Liver (tissue), 9 donors: ENCODE measurements around the gene METRN. TPM values are rescaled to one million over a fixed set of nuclear protein-coding genes. Genes with fewer than 3 reads are reported as not detected.

ENCODE experiments used
- DNase-seq: peaks from one replicate; pipeline ENCODE4 v3.0.0-alpha.2; 2017; ENCODE audit warnings: low spot score
- H3K27ac ChIP-seq, 2 donors: one replicate each; pipeline ENCODE4 v1.7.0; 2013; ENCODE audit warnings: inconsistent platforms in 2 of 2, low read length in 2 of 2, control low read depth in 1 of 2, low read depth in 1 of 2, mild to moderate bottlenecking in 1 of 2
- H3K27me3 ChIP-seq, 4 donors: one replicate each; pipeline versions ENCODE4 v1.6.1 to v1.7.0; 2013; ENCODE audit warnings: low read length in 3 of 4, inconsistent platforms in 1 of 4, mild to moderate bottlenecking in 1 of 4, moderate library complexity in 1 of 4; ENCODE audit not compliant: control insufficient read depth in 4 of 4, insufficient read depth in 4 of 4
- H3K36me3 ChIP-seq, 4 donors: one replicate each; pipeline versions ENCODE4 v1.6.1 to v1.7.0; 2013; ENCODE audit warnings: low read length in 3 of 4, mild to moderate bottlenecking in 3 of 4, low read depth in 1 of 4, moderate library complexity in 1 of 4; ENCODE audit not compliant: control insufficient read depth in 4 of 4, insufficient read depth in 3 of 4
- H3K4me1 ChIP-seq, 4 donors: one replicate each; pipeline versions ENCODE4 v1.6.1 to v1.7.0; 2013; ENCODE audit warnings: low read length in 3 of 4, mild to moderate bottlenecking in 3 of 4, moderate library complexity in 1 of 4; ENCODE audit not compliant: control insufficient read depth in 4 of 4, insufficient read depth in 4 of 4
- H3K4me3 ChIP-seq, 3 donors: one replicate each; pipeline versions ENCODE4 v1.6.1 to v1.7.0; 2013; ENCODE audit warnings: low read length in 3 of 3, control low read depth in 1 of 3, low read depth in 1 of 3, mild to moderate bottlenecking in 1 of 3
- H3K9ac ChIP-seq, 2 donors: one replicate each; pipeline ENCODE4 v1.7.0; 2013; ENCODE audit warnings: low read length in 2 of 2, mild to moderate bottlenecking in 2 of 2, moderate library complexity in 2 of 2, control low read depth in 1 of 2, low read depth in 1 of 2
- H3K9me3 ChIP-seq, 4 donors: one replicate each; pipeline versions ENCODE4 v1.6.1 to v1.7.0; 2013; ENCODE audit warnings: low read length in 3 of 4; ENCODE audit not compliant: control insufficient read depth in 4 of 4
- CTCF ChIP-seq: fragments of 150-350 bp; IDR thresholded peaks from 2 replicates; pipeline ENCODE4 v1.5.1; 2017; ENCODE audit warnings: improper control_type of control experiment, low read depth, low read length; ENCODE audit not compliant: missing input control
- EGR1 ChIP-seq, 2 donors: IDR thresholded peaks; 2 replicates each; pipeline ENCODE4 v1.6.1; 2016 to 2018; ENCODE audit warnings: antibody characterized with exemption in 2 of 2, low read depth in 2 of 2
- FOXA1 ChIP-seq: IDR thresholded peaks from 2 replicates; pipeline ENCODE4 v1.6.1; 2016; ENCODE audit warnings: antibody characterized with exemption
- FOXA2 ChIP-seq: IDR thresholded peaks from 2 replicates; pipeline ENCODE4 v1.6.1; 2016; ENCODE audit warnings: antibody characterized with exemption
- GABPA ChIP-seq, 2 donors: IDR thresholded peaks in 1 of 2; conservative IDR thresholded peaks in 1 of 2; 2 replicates each; pipeline ENCODE4 v1.6.1; 2016; ENCODE audit warnings: antibody characterized with exemption in 2 of 2, mild to moderate bottlenecking in 1 of 2, moderate library complexity in 1 of 2
- HNF4A ChIP-seq, 2 donors: conservative IDR thresholded peaks; 2 replicates each; pipeline ENCODE4 v1.6.1; 2016; ENCODE audit warnings: antibody characterized with exemption in 2 of 2, mild to moderate bottlenecking in 2 of 2
- HNF4G ChIP-seq: IDR thresholded peaks from 2 replicates; pipeline ENCODE4 v1.6.1; 2016; ENCODE audit warnings: antibody characterized with exemption
- JUND ChIP-seq, 2 donors: IDR thresholded peaks; 2 replicates each; pipeline ENCODE4 v1.6.1; 2016; ENCODE audit warnings: antibody characterized with exemption in 2 of 2
- MAX ChIP-seq: IDR thresholded peaks from 2 replicates; pipeline ENCODE4 v1.6.1; 2016; ENCODE audit warnings: antibody characterized with exemption
- NR2F2 ChIP-seq: IDR thresholded peaks from 2 replicates; pipeline ENCODE4 v1.6.1; 2016; ENCODE audit warnings: antibody characterized with exemption
- RAD21 ChIP-seq, 2 donors: IDR thresholded peaks; 2 replicates each; pipeline ENCODE4 v1.6.1; 2016; ENCODE audit warnings: antibody characterized with exemption in 2 of 2, mild to moderate bottlenecking in 2 of 2
- REST ChIP-seq: IDR thresholded peaks from 2 replicates; pipeline ENCODE4 v1.6.1; 2016; ENCODE audit warnings: antibody characterized with exemption, mild to moderate bottlenecking
- RXRA ChIP-seq, 2 donors: IDR thresholded peaks; 2 replicates each; pipeline ENCODE4 v1.6.1; 2017 to 2018; ENCODE audit warnings: antibody characterized with exemption in 2 of 2, mild to moderate bottlenecking in 1 of 2
- SP1 ChIP-seq: IDR thresholded peaks from 2 replicates; pipeline ENCODE4 v1.6.1; 2018; ENCODE audit warnings: antibody characterized with exemption, mild to moderate bottlenecking
- TAF1 ChIP-seq: conservative IDR thresholded peaks from 2 replicates; pipeline ENCODE4 v1.6.1; 2016; ENCODE audit warnings: antibody characterized with exemption, mild to moderate bottlenecking
- YY1 ChIP-seq: IDR thresholded peaks from 2 replicates; pipeline ENCODE4 v1.6.1; 2016; ENCODE audit warnings: antibody characterized with exemption, mild to moderate bottlenecking
- WGBS: extraction: QIAGEN DNeasy Blood & Tissue Kit; methylation state at CpG from one replicate; pipeline ENCODE4 v1.1.7; 2013; 5-methylcytosine and 5-hydroxymethylcytosine counted together
- polyA plus RNA-seq, 2 donors: library from polyadenylated mRNA; stranded (reverse) in 1 of 2; unstranded in 1 of 2; fragments of 200-250 nt in 1 of 2; fragments of >200 nt in 1 of 2; fragmentation: Nextera tagmentation in 1 of 2; extraction: Ambion mirVana in 1 of 2; gene quantifications; one replicate each; pipeline versions ENCODE4 v1.2.1 to v1.2.3, GENCODE V29; 2013 to 2015
- total RNA-seq, 2 donors: library from RNA; depleted of rRNA; stranded (reverse); fragments of >200 nt; gene quantifications; one replicate each; pipeline ENCODE4 v1.2.3, GENCODE V29; 2014
- TF ChIP-seq, protein P1 (sequence below): IDR thresholded peaks from 2 replicates; pipeline ENCODE4 v1.6.1; 2016; ENCODE audit warnings: antibody characterized with exemption
- TF ChIP-seq, protein P2 (sequence below): IDR thresholded peaks from 2 replicates; pipeline ENCODE4 v1.6.1; 2016; ENCODE audit warnings: antibody characterized with exemption
- donor health status: healthy.
- donor health status: healthy.
- donor health status: healthy.
- donor health status: healthy.
- donor health status: healthy.

METRN gene
- total and polyA plus RNA-seq, 4 donors = 4.6 to 22.9 (median 7.1) TPM

DNA sequence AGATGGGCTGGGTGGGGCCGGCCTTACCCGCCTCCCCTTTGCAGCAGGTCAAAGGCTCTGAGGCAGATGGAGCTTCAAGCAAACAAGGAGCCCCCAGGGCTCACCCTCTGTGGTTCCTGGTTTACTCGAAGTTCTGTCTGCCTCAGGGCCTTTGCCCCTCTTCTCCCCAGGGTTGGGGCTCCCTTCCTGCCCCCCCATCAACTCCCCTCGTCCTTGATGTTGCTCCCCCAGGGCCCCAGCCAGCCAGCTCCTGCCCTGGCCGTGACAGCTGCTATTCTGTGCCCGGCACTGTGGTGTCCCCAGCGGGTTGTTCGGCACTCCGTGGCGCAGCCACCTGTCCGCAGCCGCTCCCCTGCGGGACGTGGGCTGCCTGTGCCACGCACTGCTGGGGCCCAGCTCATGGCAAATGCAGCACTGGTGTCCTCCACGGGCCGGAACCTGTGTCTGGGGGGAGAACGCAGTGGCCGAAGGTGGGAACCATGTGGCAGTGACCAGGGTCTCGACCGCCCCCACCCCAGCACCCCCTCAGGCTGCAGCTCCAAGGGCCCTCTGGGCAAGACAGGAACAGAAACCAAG is 4.3 kb upstream of the METRN start:
- TF ChIP-seq GABPA (IDR thresholded peaks at IDR 0.05 in 1 of 2, conservative IDR thresholded peaks at IDR 0.05 in 1 of 2) (no peak), REST (no peak), EGR1 (IDR thresholded peaks at IDR 0.05; ENCODE audit: low read depth in 2 of 2) (no peak), YY1 (no peak), JUND (IDR thresholded peaks at IDR 0.05) (no peak), HNF4A (conservative IDR thresholded peaks at IDR 0.05) (no peak), TAF1 (no peak), MAX (no peak), FOXA2 (no peak), SP1 (no peak), FOXA1 (no peak), RXRA (IDR thresholded peaks at IDR 0.05) (no peak), CTCF (no peak), NR2F2 (no peak), HNF4G (no peak), RAD21 (IDR thresholded peaks at IDR 0.05) (no peak)
- TF ChIP-seq, protein P1, sequence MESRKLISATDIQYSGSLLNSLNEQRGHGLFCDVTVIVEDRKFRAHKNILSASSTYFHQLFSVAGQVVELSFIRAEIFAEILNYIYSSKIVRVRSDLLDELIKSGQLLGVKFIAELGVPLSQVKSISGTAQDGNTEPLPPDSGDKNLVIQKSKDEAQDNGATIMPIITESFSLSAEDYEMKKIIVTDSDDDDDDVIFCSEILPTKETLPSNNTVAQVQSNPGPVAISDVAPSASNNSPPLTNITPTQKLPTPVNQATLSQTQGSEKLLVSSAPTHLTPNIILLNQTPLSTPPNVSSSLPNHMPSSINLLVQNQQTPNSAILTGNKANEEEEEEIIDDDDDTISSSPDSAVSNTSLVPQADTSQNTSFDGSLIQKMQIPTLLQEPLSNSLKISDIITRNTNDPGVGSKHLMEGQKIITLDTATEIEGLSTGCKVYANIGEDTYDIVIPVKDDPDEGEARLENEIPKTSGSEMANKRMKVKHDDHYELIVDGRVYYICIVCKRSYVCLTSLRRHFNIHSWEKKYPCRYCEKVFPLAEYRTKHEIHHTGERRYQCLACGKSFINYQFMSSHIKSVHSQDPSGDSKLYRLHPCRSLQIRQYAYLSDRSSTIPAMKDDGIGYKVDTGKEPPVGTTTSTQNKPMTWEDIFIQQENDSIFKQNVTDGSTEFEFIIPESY = no peak
- TF ChIP-seq, protein P2, sequence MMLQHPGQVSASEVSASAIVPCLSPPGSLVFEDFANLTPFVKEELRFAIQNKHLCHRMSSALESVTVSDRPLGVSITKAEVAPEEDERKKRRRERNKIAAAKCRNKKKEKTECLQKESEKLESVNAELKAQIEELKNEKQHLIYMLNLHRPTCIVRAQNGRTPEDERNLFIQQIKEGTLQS = no peak
- WGBS = 68% methylated on average over 21 of the region's 21 CpGs
- H3K4me1 ChIP-seq = peaks cover 4 to 13% (median 7%) of the 10 kb centered on the region in 4 donors
- H3K9me3 ChIP-seq = no peaks in the 10 kb centered on the region
- H3K36me3 ChIP-seq = no peaks in the 10 kb centered on the region
- H3K4me3 ChIP-seq = no peak overlapping the region
- no peak overlapping the region for H3K27ac ChIP-seq
- no peak for DNase-seq
- peaks cover 4 to 18% (median 6%) of the 10 kb centered on the region in 4 donors for H3K27me3 ChIP-seq
- no peak overlapping the region for H3K9ac ChIP-seq
